RPMI8226 (cell line): ENCODE measurements around the gene TMEM161A.
"Not testable (repeated sequence)": the region's sequence is repeated elsewhere in the genome, so short reads cannot be mapped to it uniquely, and the experiment has no call there.

Source experiments
- DNase-seq: peaks from one replicate; pipeline ENCODE4 v3.0.0-alpha.2; 2015

TMEM161A gene

GRCh38 chr19:19154768-19155494 is 16.7 kb upstream of the TMEM161A start:
- DNase-seq = no peak

- no peak for DNase-seq
Measured at GRCh38 chr19:19152668-19153384, 14.5 kb upstream of the TMEM161A start.

- DNase-seq = no peak
Measured at GRCh38 chr19:19151418-19151817, 13.1 kb upstream of the TMEM161A start.

- no peak for DNase-seq
Measured at GRCh38 chr19:19149435-19149834, 11.2 kb upstream of the TMEM161A start.

GRCh38 chr19:19148504-19148903 is 10.2 kb upstream of the TMEM161A start:
- not testable (repeated sequence) for DNase-seq

GRCh38 chr19:19147344-19147743 is 9.1 kb upstream of the TMEM161A start:
- DNase-seq = no peak

GRCh38 chr19:19146865-19147264 is 8.6 kb upstream of the TMEM161A start:
- DNase-seq = no peak

GRCh38 chr19:19145684-19146608 is 7.7 kb upstream of the TMEM161A start:
- peak; percentile 77 for DNase-seq

GRCh38 chr19:19145281-19145680 is 7.0 kb upstream of the TMEM161A start:
- DNase-seq = no peak

- no peak for DNase-seq
Measured at GRCh38 chr19:19142347-19142746, 4.1 kb upstream of the TMEM161A start.

GRCh38 chr19:19140476-19140875 is 2.2 kb upstream of the TMEM161A start:
- no peak for DNase-seq

- DNase-seq = no peak
Measured at GRCh38 chr19:19139876-19140229, 1.6 kb upstream of the TMEM161A start.

GRCh38 chr19:19137556-19138108 is 646 bp downstream of the TMEM161A start:
- DNase-seq = peak; percentile 22

- not testable (repeated sequence) for DNase-seq
Measured at GRCh38 chr19:19135713-19136112, 2.6 kb downstream of the TMEM161A start.

GRCh38 chr19:19134687-19135158 is 3.6 kb downstream of the TMEM161A start:
- peak; percentile 25 for DNase-seq

GRCh38 chr19:19133985-19134384 is 4.3 kb downstream of the TMEM161A start:
- no peak for DNase-seq

GRCh38 chr19:19132912-19133311 is 5.4 kb downstream of the TMEM161A start:
- no peak for DNase-seq

- no peak for DNase-seq
Measured at GRCh38 chr19:19131989-19132388, 6.3 kb downstream of the TMEM161A start.

GRCh38 chr19:19126102-19126501 is 12.2 kb downstream of the TMEM161A start:
- DNase-seq = no peak

- DNase-seq = no peak
Measured at GRCh38 chr19:19123386-19123785, 14.9 kb downstream of the TMEM161A start.

GRCh38 chr19:19122902-19123301 is 15.4 kb downstream of the TMEM161A start:
- DNase-seq = no peak

GRCh38 chr19:19121371-19121770 is 16.9 kb downstream of the TMEM161A start:
- DNase-seq = no peak
